Sigmoid colon (tissue), 4 donors: ENCODE measurements around the gene ATRNL1.

ENCODE experiments used
- EP300 ChIP-seq, 4 donors: sonication (generic); formaldehyde crosslinking; IDR thresholded peaks; one replicate each; pipeline ENCODE4 v1.6.1; 2017; ENCODE audit warnings: antibody characterized with exemption in 4 of 4
- POLR2A ChIP-seq, 2 donors: fragments of 450-650 bp; IDR thresholded peaks; one replicate each; pipeline ENCODE4 v1.6.1; 2016; ENCODE audit warnings: antibody characterized with exemption in 2 of 2, mild to moderate bottlenecking in 2 of 2, moderate library complexity in 2 of 2
- POLR2AphosphoS5 ChIP-seq, 4 donors: sonication (generic); formaldehyde crosslinking; IDR thresholded peaks; one replicate each; pipeline ENCODE4 v1.6.1; 2017; ENCODE audit warnings: antibody characterized with exemption in 4 of 4
- TF ChIP-seq, protein P1 (sequence below), 4 experiments: fragments of 450-650 bp in 3 of 4; fragments of 200-600 bp in 1 of 4; IDR thresholded peaks; one replicate each; pipeline ENCODE4 v1.5.1; 2016 to 2019; ENCODE audit warnings: antibody characterized with exemption in 4 of 4, mild to moderate bottlenecking in 3 of 4, moderate library complexity in 2 of 4

DNA sequence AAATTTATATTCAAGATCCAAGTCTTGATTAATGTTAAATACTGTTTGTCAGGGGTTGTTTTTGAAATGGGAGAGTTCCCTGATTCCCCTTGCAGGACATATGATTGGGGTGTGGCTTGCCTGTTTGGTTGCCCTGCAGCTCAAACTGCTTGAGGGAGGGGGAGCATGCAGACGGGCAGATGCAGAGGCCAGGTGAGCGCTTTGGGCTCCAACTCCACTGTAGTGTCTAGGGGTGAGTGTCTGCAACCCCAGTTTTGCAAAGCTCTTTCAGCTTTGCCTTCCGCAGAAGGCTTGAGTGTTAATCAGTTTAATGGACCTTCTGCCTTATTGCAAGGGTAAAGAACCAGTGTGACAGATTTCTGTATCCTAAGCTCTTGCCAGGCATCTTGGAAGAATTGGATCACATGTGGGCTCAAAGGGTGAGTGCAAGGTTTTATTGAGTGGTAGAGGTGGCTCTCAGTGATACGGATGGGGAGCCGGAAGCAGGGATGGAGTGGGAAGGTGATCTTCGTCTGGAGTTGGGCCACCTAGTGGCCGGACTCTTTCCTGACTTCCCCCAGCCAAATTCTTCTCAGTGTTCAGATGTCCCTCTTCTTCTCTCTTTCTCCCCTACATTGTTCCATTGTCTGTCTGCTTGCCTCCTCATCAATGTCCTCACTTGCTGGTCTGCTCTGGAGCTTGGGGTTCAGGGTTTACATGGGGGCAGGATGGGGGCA is 479.7 kb downstream of the ATRNL1 start:
- TF ChIP-seq, protein P1, sequence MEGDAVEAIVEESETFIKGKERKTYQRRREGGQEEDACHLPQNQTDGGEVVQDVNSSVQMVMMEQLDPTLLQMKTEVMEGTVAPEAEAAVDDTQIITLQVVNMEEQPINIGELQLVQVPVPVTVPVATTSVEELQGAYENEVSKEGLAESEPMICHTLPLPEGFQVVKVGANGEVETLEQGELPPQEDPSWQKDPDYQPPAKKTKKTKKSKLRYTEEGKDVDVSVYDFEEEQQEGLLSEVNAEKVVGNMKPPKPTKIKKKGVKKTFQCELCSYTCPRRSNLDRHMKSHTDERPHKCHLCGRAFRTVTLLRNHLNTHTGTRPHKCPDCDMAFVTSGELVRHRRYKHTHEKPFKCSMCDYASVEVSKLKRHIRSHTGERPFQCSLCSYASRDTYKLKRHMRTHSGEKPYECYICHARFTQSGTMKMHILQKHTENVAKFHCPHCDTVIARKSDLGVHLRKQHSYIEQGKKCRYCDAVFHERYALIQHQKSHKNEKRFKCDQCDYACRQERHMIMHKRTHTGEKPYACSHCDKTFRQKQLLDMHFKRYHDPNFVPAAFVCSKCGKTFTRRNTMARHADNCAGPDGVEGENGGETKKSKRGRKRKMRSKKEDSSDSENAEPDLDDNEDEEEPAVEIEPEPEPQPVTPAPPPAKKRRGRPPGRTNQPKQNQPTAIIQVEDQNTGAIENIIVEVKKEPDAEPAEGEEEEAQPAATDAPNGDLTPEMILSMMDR (IDR thresholded peaks at IDR 0.05): no peak
- TF ChIP-seq EP300 (IDR thresholded peaks at IDR 0.05) (no peak), POLR2AphosphoS5 (IDR thresholded peaks at IDR 0.05) (no peak), POLR2A (IDR thresholded peaks at IDR 0.05) (no peak)
